ENCODE measurements around the gene DDIT3.

The DDIT3 gene

DNA sequence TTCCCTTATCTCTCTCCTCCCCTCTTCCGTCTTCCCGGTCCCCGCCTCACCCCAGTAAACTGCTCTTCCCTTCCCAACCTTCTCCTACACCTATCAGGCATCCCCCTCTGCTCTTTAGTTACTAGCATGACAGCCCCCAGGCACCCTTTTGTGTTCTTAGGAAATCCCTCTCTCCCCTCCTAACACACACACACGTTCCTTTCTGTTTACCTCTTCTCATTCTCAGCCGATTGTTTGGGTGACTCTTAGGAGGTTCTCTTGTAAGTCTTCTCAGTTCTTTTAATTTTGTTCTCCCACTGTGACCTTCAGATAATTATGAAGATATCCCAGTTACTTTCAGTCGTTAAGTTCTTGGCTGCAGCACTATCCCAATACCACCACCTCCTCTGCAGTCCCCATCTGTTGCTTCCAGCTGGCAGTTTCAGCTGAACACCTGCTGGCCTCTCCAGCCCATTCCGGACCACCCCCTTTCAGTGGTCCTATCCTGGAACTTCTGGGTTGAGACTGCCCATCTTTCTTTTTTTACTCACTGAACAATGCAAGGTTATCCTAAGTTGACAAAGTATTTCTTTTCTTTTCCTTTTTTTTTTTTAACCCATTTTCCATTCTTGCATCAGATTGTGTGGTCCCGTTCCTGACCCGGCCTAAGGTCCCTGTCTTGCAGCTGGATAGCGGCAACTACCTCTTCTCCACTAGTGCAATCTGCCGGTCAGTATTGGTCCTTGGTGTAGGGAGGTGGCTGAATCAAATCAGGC, 31.7 kb downstream of the DDIT3 start:
- DNase-seq (ENCODE audit: low spot score) = no peak
- Histone ChIP-seq H3K4me3 (peak overlapping the region; percentile 100), H3K27ac (peak overlapping the region; percentile 62 to 96)
- TF ChIP-seq, protein P1, sequence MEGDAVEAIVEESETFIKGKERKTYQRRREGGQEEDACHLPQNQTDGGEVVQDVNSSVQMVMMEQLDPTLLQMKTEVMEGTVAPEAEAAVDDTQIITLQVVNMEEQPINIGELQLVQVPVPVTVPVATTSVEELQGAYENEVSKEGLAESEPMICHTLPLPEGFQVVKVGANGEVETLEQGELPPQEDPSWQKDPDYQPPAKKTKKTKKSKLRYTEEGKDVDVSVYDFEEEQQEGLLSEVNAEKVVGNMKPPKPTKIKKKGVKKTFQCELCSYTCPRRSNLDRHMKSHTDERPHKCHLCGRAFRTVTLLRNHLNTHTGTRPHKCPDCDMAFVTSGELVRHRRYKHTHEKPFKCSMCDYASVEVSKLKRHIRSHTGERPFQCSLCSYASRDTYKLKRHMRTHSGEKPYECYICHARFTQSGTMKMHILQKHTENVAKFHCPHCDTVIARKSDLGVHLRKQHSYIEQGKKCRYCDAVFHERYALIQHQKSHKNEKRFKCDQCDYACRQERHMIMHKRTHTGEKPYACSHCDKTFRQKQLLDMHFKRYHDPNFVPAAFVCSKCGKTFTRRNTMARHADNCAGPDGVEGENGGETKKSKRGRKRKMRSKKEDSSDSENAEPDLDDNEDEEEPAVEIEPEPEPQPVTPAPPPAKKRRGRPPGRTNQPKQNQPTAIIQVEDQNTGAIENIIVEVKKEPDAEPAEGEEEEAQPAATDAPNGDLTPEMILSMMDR (IDR thresholded peaks at IDR 0.05) = no peak

DNA sequence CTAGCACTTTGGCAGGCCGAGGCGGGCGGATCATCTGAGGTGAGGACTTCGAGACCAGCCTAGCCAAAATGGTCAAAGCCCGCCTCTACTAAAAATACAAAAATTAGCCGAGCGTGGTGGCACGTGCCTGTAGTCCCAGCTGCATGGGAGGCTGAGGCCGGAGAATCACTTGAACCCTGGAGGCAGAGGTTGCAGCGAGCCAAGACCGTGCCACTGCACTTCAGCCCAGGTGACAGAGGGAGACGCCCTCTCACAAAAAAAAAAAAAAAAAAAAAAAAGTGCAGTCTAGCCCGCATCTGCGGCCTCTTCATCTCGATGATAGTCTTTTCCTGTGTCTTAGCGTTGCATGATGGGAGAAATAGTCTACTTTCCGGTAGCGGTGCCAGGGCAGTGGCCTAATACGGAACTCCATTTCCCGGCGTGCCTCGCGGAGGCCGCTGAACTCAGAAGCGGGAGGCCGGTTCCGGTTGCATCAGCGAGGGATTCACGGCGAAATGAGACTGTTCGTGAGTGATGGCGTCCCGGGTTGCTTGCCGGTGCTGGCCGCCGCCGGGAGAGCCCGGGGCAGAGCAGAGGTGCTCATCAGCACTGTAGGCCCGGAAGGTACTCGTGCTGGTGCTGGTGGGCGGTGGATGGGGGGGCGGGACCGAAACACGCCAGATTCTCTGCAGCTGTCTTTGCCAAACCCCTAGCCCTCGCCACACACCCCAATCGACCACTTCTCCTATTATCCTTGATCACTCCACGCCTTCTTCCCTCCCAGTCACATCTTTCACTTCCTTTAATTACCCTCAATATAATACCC, 32.5 kb downstream of the DDIT3 start, which contains the start of gene MARS1:
Gene MARS1 (plus strand): TSS at position 472 of the 805 bp plus-strand sequence. CDS start 23 bp downstream, at position 495.
- Histone ChIP-seq H3K27ac (peak within 1 kb of the TSS; percentile 62 to 96), H3K4me3 (peak within 1 kb of the TSS; percentile 100)
- TF ChIP-seq, protein P1 (IDR thresholded peaks at IDR 0.05) = no peak
- peak; percentile 94 for DNase-seq (ENCODE audit: low spot score)

DNA sequence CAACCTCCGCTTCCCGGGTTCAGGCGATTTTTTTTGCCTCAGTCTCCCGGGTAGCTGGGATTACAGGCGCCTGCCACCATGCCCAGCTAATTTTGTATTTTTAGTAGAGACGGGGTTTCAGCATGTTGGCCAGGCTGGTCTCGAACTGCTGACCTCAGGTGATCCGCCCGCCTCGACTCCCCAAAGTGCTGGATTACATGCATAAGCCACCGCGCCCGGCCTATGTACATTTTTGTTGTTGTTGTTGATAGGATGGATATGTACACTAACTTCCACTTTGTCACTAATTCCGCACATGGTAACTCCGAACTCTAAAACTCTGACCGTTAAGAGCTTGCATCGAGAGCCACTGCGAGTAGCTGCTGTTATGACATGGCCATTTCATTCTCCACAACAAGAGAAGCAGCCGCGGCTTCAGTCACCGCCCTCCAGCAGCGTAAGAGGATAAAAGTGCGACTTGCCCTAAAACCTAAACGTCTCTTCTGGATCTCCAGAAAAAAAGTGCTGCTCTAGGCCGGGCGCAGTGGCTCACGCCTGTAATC, 33.2 kb downstream of the DDIT3 start:
- DNase-seq (ENCODE audit: low spot score) = no peak
- TF ChIP-seq, protein P1 (IDR thresholded peaks at IDR 0.05) = no peak
- Histone ChIP-seq H3K27ac (peak overlapping the region in 1 of 2 donors; percentile 58), H3K4me3 (peak overlapping the region; percentile 100)

DNA sequence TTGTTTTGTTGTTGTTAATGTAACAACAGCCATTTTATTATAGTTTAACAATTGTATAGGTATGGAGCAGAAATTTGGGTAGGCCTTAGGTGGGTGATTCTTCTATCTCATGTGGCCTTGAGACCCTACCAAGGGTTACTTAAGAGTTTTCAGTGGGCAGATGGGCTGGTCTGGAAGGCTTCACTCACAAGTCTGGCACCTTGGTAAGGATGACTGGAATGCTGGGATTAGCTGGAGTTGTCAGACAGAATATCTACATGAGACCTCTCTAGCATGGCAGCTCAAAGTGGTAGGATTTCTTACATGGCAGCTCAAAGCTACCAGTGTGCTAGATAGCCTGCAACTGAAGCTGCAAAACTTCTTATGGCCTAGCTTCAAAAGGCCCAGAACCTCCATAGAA, 34.6 kb downstream of the DDIT3 start:
- H3K27ac ChIP-seq = no peak overlapping the region
- TF ChIP-seq, protein P1 (IDR thresholded peaks at IDR 0.05) = no peak
- no peak for DNase-seq (ENCODE audit: low spot score)
- H3K4me3 ChIP-seq = no peak overlapping the region

DNA sequence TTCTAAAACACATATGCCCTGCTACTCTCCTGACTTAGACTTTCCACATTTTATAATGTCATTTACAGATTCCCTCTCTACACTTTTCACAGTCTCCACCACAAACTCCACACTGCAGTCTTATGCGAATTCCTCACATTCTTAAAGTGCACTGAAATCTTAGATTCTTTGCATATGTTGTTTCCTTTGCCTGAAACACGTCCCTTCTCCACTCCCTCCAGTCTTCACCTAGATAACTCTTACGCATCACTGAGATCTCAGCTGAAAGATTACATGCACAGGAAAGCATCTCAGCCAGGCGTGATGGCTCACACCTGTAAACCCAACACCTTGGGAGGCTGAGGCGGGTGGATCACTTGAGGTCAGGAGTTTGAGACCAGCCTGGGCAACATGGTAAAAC, 36.8 kb downstream of the DDIT3 start:
- Histone ChIP-seq H3K4me3 (no peak overlapping the region), H3K27ac (no peak overlapping the region)
- no peak for DNase-seq (ENCODE audit: low spot score)
- TF ChIP-seq, protein P1 (IDR thresholded peaks at IDR 0.05) = no peak

DNA sequence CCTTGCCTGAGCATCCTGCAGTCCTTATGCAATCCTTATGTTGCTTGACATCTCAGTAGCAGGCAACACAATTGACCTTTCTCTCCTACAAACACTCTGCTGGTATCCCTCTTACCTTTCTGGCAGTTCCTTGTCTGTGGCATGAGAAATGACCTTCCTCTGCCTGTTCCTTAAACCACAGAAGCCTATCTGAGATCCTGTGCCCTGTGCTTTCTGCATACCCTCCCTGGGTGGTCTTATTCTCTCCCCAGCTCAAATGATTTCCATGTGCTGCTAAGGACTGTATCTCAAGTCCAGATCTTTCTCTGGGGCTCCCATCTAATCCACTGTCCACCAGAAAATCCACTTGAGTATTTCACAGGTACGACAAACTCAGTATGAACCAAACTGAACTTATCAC, 38.6 kb downstream of the DDIT3 start:
- H3K27ac ChIP-seq = no peak overlapping the region
- no peak overlapping the region for H3K4me3 ChIP-seq
- TF ChIP-seq, protein P1 (IDR thresholded peaks at IDR 0.05) = no peak
- no peak for DNase-seq (ENCODE audit: low spot score)

Data from coronary artery (tissue), 2 donors.